HG03378 (cell line): Measurements from ENCODE around the gene RAD9A.

Experiments
- ATAC-seq: cut with Tn5 transposase; IDR thresholded peaks from one replicate; pipeline ENCODE4 v1.9.1; 2021; ENCODE audit warnings: mild to moderate bottlenecking, moderate library complexity; ENCODE audit not compliant: unreplicated experiment

Gene RAD9A

DNA sequence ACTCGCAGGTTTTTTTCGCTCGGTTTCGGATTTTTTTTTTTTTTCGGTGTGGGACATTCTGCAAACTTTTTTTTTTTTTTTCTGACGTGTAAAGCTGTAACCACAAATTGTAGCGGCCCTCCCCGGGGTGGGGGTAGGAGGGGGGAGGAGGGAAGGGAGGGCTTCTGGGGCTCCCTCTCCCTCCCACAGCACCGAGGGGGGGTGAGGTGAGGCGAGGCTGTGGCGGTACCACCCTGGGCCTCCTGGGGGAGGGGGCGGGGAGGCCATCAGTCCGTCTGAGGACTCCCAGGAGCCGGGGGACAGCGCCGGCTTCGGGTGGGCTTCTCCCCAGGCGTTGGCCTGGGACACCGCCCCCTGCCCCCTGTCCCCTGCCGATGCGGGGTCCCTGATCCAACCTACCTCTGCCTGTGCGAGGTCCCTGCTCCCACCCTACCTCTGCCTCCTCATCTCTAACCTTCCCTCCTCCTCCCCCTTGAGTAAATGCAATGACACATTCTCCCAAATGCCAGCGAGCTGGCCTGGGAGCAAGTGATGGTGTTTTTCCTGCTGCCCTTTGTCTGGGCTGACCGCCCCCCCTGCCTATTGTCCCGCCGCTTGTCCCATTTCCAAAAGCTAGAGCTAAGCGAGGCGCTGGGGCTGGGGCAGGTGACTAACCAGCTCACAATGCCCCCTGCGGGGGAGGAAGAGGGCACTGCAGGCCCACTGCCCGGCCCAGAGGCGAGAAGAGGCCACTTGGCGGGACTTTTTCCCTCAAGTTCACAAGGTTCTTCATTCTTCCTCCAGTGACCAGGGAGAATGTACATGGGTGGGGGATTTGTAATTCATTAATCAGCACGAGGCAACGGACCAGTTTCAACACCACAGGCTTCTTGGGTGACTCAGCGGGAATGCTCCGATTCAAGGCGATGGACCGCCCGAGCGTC, 17.9 kb upstream of the RAD9A start:
- ATAC-seq, result no peak

DNA sequence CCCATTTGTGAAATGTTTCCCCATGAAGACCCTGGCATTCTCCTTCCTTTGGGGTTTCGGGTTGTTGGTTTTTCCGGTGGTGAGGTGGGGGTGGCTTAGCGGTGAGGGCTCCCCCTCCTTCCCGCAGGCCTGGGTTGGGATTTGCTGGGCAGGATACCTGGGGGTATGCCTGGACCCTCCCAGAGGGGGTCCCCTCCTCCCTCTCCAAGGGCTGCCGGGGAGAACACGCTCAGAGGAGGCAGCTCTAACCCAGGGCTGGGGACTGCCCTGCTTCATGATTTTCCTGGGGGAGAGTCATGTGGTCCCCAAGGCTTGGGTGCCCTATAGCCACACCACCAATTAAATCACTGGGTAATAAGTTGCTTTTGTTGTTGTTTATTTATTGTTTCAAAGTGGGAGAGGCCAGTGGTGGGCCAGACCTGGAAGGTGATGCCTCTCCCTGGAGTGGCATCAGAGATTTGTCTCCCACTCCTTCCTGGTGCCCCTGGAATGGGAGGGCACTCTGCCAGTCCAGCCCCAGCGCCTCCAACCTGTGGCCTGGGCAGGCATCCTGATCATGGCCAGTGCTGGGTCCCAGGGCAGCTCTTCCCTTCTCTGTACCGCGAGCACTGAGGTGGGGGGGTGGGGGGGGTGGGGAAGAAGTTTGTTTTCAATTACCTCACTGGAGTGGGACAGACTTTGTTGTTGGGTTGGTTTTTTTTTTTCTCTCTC, 17.1 kb upstream of the RAD9A start:
- no peak for ATAC-seq

DNA sequence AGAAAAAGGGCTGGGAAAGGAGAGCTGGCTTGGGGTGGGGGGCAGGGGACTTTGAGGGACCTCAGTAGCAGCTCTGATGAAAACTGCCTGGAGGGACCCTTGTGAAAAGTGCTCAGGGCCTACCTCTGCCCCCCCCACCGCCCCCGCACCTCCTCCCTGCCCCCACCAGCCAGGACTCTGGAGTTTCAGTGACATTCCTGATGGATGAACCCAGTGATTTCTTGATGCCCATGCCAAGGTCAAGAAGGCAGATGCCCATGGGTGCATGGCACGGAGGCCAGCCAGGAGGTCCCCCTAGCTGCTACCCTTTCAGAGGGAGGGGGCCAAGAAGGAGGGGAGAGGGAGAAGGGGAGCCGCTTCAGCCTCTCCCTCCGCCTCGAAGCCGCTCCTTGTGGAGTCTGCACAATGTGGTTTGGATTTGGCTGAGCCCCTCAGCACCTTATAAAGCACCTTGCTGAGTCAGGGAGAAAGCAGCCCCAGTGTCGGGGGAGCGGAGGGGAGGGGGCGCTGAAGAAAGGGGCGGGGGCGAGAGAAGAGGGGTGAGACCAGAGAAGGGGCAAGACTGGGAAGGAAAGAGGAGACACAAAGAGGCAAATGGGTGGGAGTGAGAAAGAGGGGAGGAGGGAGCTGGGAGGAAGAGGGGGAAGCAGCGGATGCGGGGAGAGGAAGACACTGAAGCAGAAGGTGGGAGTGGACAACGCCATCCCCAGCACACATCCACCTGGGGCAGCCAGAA, 16.3 kb upstream of the RAD9A start:
- no peak for ATAC-seq

DNA sequence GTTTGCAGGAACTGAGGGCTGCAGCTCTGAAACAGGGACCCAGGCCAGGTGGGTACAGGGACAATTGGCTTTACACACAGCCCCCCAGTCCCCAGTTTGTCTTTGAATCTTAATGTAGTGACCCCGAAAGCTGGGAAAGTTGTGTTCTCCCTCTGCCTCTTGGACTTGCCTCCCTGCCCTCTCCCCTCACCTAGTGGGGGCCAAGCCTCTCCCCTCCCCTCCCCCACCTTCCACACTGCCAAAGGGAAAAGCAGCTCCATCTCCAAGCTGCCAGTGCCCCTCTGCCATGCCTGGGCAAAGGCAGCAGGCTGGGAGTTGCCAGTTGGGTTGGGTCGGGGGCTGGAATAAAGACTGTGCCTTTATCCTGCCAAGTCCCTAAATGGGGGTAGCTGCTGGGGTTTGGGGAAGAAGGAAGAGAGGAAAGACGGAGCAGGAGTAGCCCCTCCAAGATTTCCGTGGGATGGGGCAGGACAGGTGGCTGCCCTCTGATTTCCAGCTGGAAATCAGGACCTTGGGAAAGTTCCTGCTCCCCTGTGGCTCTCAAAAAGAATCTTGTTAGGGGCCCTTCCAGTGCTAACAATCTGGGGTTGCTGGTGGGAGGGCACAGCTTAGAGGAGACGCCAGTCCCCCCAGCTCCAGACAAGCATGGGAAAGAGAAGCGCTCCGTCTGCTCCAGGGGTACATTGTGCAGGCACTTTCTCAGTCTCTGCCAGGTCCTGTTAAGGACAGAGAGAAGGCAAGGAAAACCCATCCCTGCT, 15.5 kb upstream of the RAD9A start:
- ATAC-seq, result no peak

DNA sequence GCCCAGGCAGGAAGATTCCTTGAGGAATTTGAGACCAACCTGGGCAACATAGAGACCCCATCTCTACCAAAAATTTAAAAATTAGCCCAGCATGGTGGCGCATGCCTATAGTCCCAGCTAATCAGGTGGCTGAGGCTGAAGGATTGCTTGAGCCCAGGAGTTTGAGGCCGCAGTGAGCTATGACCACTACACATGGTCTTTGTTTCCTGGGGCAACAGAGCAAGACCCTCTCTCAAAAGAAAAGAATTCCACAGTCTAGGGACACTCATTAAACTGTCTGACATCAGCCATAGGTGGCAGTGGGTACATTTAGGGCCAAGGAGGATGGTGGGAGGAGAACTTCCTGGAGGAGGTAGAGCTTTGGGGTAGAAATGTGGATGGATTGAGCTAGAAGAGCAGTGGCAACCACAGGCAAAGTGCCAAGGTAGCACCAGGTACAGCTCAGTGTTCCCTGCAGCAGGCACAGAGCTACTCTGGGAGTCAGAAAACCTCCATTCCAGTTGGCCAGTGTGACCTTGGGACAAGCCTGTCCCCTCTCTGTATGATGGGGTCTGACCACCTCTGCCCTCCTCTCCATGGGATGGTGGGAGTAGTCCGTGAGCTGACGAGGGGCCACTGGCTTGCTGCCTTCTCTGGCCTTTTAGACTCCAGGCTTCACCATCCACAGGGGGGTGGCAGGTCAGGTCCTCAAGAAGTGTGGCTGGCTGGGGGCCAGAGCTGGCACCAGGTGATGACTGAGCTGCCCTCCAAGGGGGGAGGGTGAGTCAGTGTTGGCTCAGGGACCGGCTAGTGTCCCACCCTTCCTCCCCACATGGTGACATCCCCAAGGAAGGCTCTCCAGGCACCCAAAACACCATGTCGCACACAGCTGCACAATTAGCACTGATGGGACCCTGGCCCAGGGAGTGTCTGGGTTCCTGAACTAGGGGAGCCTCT, 14.6 kb upstream of the RAD9A start:
- ATAC-seq, result no peak

DNA sequence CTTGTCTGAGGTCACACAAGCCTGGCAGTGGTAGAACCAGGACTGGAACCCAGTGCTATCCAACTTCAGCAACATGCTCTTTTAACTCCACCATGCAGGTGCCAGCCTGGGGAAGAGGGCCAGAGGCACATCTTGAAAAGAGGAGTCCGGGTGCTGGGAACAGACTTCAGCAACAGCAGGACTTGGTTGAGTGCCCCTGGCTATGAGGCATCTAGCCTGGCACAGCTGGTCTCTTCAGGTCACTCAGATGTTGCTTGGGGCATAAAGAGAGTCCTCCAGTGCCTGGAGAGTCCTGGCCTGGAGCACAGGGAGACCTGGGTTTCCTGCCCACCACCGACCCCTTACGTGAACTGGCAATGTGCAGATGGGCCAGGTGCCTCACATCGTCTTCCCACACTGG, 13.2 kb upstream of the RAD9A start:
- ATAC-seq, result no peak

DNA sequence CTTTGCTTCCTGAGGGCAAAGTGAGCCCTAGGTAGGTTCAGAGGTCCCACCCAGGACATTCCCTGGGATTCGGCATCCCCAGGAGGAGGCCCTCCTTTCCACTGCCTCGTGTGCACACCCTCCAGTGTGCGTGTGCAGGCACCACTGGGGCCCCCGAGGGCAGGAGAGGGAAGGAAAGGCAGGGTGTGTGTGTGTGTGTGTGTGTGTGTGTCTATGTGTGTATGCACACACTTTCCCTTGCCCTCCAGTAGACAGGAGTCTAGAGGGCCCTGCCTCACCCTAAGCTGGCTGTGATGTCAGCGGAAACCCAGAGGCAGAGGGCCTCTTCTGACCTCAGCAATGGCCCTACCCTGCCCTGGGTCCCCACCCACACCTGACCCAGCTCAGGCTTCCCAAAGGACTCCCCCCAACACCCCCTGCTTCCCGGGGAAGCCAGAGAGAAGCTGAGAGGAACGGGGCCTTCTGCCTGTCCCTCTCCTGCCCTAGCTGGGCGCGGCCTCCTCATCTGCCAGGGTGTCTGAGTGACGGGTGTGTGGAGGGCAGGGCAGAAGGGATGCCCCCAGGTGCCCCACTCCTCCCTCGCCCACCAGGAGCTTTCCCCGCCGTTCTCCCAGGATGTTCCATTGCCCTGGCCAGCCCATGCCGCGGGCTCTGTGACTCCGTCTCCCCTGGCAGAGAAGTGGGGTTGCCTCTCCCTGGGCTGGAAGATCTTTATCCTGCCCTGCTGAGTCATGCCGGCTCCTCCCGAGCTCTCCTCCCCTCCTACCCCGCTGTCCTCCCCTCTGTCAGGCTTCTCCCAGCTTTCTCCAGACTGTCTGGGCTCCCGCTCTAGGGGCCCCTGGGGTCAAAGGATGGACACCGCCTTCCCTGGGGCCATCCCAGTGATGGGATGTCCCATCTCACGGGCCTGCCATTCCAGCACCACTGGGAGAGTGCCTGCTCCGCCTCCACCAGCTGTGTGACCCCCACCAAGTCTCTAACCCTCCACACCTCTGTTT, 12.4 kb upstream of the RAD9A start:
- no peak for ATAC-seq

DNA sequence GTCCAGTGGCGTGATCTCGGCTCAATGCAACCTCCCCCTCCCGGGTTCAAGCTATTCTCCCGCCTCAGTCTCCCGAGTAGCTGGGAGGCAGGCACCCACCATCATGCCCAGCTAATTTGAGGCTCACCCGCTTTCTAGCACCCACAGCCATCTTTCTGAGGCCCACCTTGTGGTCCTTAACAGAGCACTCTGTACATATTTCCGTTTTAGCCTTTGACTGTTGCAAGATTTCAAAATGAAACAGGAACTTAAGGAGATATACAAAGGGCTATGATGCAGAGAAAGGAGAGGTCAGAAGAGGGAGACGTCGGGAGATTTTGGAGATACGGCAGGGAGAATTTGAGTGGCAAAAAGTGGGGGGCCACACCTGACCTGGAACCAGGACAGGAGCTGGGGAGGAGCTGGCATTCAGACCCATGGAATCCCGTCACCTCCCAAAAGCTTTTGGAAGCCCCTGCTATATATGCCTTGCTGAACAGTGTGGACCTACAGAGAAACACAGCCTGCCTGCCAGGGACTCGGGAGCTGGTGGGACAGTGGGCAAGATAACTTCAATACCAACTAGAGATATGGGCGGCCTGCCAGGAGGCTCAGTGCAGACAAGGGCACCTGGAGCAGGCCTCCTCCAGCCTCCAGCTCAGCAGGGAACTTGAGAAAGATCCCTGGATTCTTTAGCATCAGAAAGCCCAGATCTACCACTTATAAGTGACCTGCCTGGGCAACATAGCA, 10.4 kb upstream of the RAD9A start:
- ATAC-seq, result no peak

DNA sequence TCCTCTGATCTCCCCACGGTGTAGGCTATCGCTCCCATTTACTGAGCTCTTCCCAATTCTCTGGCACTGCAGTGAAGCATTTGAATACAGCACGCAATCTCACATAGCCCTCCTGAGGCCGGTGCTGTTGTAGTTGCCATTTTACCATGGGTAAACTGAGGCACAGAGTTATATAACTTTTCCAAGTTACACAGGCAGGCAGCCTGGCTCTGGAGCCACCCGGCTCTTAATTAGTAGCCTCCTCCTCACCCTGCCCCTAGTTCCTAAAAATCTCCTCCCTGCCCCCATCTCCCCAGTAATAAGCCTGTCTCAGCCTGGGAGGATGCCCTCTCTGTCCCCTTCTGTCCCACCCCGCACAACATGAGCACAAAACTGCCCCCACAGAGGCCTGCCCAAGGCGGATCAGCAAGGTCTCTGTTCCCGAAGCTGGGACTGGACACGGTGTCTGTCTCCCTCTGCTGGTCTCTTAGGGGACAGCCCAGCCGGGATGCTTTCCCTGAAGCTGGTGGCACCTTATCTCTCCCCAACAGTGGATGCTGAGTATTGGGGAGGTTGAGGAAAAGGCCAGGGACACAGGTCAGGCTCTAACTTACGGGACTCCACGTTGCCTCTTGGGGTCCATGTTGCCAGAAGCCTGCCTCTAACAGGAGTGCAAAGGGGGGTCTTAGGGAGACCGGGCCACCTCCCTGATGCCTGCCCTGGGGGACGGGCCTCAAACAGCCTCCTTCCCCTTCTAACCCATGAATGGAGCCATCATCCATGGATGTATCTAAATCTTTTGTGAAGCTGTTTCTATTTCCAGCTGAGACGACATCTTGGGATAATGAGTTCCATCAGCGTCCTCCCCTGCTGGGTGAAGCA, 9.3 kb upstream of the RAD9A start:
- no peak for ATAC-seq

DNA sequence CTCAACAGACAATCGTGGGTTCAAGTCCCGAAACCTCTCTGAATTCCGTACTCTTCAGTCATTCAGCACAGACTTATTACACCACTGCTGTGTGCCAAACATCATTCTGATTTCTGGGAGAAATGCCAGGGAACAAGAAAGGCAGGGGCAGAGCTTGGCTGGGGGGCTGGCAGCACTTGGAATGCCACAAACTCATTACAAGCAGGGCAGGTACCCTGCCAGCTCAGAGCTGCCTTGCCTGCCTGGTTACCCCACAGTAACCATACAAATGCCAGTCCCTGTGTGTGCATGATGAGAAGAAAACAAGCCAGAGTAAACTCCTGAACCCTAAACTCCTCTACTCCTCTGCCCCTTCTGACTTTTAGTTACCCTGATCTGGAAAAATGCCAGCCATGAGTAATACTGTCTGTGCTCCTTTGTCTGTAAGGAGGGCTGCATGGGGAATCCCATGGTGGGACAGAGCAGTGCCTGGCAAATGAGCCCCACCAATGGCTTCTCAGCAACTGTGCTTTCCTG, 6.9 kb upstream of the RAD9A start:
- no peak for ATAC-seq

DNA sequence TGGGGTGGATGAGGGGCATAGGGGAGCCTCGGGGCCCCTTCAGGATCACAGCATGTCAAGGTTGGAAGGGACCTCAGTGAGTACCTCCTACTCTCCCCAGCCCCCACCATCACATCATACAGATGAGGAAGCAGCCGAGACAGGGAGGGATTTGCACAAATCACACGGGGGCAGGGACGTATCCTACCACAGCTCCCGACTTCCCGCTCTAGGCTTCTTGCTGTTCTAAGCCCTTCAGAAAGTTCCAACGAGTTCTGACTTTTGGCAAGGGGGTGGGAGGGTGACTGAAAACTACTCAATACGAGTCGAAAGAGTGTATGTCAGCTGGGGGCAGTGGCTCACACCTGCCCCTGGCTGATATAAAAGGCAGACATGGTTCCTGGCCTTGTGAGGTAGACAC, 4.7 kb upstream of the RAD9A start:
- ATAC-seq, result no peak

DNA sequence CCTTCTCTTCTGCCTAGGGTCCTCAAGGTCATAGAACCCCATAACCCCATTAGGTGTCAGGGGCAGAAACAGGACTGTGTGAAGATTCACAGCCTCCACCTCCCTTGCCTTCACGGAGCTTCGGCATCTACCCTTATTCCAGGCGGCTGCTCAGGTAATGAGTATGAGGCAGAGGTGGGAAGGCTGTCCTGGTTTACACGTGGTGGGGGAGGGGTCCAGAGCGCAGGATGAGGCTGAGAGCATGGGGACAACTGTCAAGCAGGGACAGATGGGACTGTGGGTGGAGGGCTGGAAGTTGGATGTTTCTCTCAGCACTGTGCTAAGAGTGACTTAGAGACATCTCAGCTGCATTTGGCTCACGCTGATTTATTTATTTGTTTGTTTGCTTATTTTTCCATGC, 4.3 kb upstream of the RAD9A start:
- ATAC-seq, result no peak

DNA sequence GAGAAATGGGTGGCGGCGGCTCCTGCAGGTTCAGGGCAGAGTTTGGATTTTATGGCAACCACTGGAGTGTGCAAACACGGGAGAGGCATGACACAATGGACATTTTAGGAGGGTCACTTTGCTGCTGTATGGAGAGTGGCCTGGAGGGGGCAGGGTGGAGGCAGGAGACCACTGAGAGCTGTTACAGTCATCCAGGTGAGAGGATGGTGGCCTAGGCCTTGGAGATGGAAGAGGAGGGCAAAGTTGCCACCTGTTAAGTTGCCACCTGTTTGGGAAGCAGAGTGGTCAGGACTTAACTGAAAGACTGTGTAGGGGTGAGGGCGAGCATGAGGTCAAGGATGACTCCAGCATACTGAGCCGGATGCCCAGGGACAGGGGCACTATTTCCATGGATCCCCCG, 2.3 kb upstream of the RAD9A start:
- ATAC-seq, result no peak

DNA sequence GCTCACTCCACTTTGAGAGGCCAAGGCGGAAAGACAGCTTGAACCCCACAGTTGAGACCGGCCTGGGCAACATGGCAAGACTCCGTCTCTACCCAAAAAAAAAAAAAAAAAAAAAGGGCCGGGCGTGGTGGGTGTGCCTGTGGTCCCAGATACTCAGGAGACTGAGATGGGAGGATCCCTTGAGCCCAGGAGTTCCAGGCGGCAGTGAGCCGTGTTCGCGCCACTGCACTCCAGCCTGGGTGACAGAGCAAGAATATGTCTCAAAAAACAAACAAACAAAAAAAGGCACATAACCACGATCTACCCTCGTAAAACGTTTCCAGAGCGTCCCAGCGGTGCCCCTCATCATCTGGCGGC, 861 bp upstream of the RAD9A start:
- no peak for ATAC-seq

DNA sequence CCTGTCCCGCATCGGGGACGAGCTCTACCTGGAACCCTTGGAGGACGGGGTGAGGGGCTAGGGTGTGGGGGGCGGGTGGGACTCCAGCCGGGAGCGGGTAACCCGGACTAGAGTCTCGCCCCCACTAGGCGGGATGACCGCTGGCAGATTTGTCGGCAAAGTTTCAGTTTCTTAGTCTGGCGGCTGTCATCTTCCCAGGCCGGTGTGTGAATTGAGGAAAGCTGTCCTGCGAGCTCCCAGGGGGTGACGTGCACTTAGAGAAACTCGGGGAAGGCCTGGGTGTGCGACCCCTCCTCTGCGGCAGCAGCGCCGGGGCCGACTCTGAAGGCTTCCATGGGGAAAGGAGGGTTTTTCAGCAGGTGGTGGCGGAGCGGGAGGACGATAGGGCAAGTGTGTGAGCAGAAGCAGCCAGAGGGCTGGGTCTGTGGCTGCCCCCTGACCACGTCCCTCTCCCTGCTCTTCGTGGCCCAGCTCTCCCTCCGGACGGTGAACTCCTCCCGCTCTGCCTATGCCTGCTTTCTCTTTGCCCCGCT, 463 bp downstream of the RAD9A start:
- no peak for ATAC-seq

DNA sequence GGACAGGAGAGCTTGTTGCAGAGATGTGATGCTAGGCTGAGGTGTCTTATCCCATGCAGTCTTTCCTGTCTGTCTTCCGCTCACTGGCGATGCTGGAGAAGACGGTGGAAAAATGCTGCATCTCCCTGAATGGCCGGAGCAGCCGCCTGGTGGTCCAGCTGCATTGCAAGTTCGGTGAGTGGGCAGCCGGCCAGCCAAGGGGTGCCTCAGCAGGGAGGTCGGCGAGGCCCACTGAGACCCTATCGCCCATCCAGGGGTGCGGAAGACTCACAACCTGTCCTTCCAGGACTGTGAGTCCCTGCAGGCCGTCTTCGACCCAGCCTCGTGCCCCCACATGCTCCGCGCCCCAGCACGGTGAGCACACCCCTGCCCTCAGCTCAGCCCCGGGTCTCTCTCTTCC, 1.7 kb downstream of the RAD9A start:
- no peak for ATAC-seq

DNA sequence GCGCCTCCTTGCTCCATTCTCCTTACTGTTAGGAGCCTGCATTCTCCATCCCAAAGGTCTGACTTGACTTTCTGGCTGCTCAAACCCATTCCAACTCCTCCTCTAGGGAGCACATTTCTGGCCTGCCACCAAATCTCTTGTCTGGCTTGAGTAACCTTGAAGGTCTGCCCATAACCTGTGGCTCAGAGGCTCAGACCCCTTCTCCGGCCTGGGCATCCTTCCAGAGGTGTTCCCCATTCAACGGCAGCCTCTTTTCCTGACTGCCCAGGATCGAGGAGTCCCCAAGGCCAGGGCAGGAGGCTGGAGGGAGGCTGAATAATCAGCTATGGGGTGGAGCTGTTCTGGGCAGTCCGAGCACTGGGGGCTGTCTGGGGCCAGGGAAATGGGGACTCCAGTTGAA, 2.2 kb downstream of the RAD9A start:
- ATAC-seq, result no peak
